ENCODE measurements around the gene CIROP.

- TF ChIP-seq CTCF (IDR thresholded peaks at IDR 0.05) (no peak), POLR2A (IDR thresholded peaks at IDR 0.05) (no peak)
These were observed 35.4 kb downstream of the CIROP start for GRCh38 chr14:23069413-23069806.
